NK-92 treated with Interleukin-12 subunit alpha and Interleukin-12 subunit beta, amount 100 ng/mL, for 24 hours (cell line): Measurements from ENCODE around the gene PILRA.
"Not testable (repeated sequence)": the region's sequence is repeated elsewhere in the genome, so short reads cannot be mapped to it uniquely, and the experiment has no call there.

Source experiments
- DNase-seq: peaks from one replicate; lab custom pipeline; 2025; lab: John Stamatoyannopoulos, UW

Gene PILRA

GRCh38 chr7:100434297-100435144 is 61.2 kb downstream of the PILRA start:
- no peak for DNase-seq

GRCh38 chr7:100435401-100436304 is 62.4 kb downstream of the PILRA start:
- DNase-seq = no peak

- DNase-seq = no peak
Measured at GRCh38 chr7:100437150-100438100, 64.1 kb downstream of the PILRA start.

GRCh38 chr7:100438172-100438571 is 64.9 kb downstream of the PILRA start:
- DNase-seq = no peak

- not testable (repeated sequence) for DNase-seq
Measured at GRCh38 chr7:100438731-100439130, 65.4 kb downstream of the PILRA start.

- not testable (repeated sequence) for DNase-seq
Measured at GRCh38 chr7:100439244-100439643, 66.0 kb downstream of the PILRA start.

GRCh38 chr7:100441641-100442535 is 68.6 kb downstream of the PILRA start:
- DNase-seq = no peak

GRCh38 chr7:100443096-100443840 is 70.0 kb downstream of the PILRA start:
- DNase-seq = no peak

GRCh38 chr7:100444311-100445278 is 71.3 kb downstream of the PILRA start:
- no peak for DNase-seq

GRCh38 chr7:100446040-100446439 is 72.8 kb downstream of the PILRA start:
- DNase-seq = no peak

GRCh38 chr7:100447363-100447762 is 74.1 kb downstream of the PILRA start:
- not testable (repeated sequence) for DNase-seq

GRCh38 chr7:100449190-100449795 is 76.0 kb downstream of the PILRA start:
- no peak for DNase-seq
